Choroid plexus epithelial cell (primary cell): ENCODE measurements around the gene ITGB7.
A peak's percentile ranks its signal among the peaks of the same experiment; 100 is the strongest.

Experiments used
- DNase-seq: peaks from one replicate; pipeline ENCODE4 v3.0.0-alpha.2; 2010; ENCODE audit warnings: low read depth
- H3K4me3 ChIP-seq: 2 replicates; pipeline ENCODE4 v1.5.1; 2011; ENCODE audit warnings: low read depth, mild to moderate bottlenecking, control low read depth, low read length, moderate library complexity
- CTCF ChIP-seq: conservative IDR thresholded peaks from 2 replicates; pipeline ENCODE4 v1.5.1; 2011; ENCODE audit warnings: low read depth, mild to moderate bottlenecking, control low read depth, inconsistent platforms, low read length, moderate library complexity

Gene ITGB7

GRCh38 chr12:53191096-53191884 lies 15.8 kb downstream of the ITGB7 start:
- DNase-seq: no peak
- no peak for TF ChIP-seq CTCF
- no peak overlapping the region for H3K4me3 ChIP-seq

- TF ChIP-seq CTCF: peak; percentile 96
- peak; percentile 79 for DNase-seq
Measured at GRCh38 chr12:53190108-53190729, 16.8 kb downstream of the ITGB7 start.

GRCh38 chr12:53187145-53187899 lies 19.7 kb downstream of the ITGB7 start:
- H3K4me3 ChIP-seq: no peak overlapping the region
- DNase-seq: no peak
- no peak for TF ChIP-seq CTCF

More at GRCh38 chr12:53190108-53190729, 16.8 kb downstream of the ITGB7 start:
- H3K4me3 ChIP-seq: no peak overlapping the region

GRCh38 chr12:53186745-53187144 lies 20.3 kb downstream of the ITGB7 start:
- no peak for TF ChIP-seq CTCF
- DNase-seq: no peak
- H3K4me3 ChIP-seq: no peak overlapping the region

- H3K4me3 ChIP-seq: no peak overlapping the region
- TF ChIP-seq CTCF: peak; percentile 26
- DNase-seq: no peak
Measured at GRCh38 chr12:53185582-53186153, 21.4 kb downstream of the ITGB7 start.

- no peak for TF ChIP-seq CTCF
- H3K4me3 ChIP-seq: no peak overlapping the region
- DNase-seq: no peak
Measured at GRCh38 chr12:53184828-53185227, 22.2 kb downstream of the ITGB7 start.
